Stimulated activated CD4-positive, alpha-beta T cell treated with anti-CD3 and anti-CD28 coated beads, Interleukin-15, amount 100 ng/mL, for 48 hours (primary cell): ENCODE data around the gene DHRS2.
"Not testable (repeated sequence)": the region's sequence is repeated elsewhere in the genome, so short reads cannot be mapped to it uniquely, and the experiment has no call there.

Source experiments
- DNase-seq, 2 donors: peaks; one replicate each; pipeline ENCODE4 v3.0.0-alpha.2; 2020; ENCODE audit warnings: low read depth in 2 of 2

DHRS2 gene

GRCh38 chr14:23636317-23637211, at the start of gene DHRS2:
Gene DHRS2 (plus strand): TSS chr14:23636364. CDS start chr14:23638865, 2,501 bp downstream.
- DNase-seq: no peak

- DNase-seq: peak; percentile 69 to 80
Observed at GRCh38 chr14:23588884-23589598, 47.1 kb upstream of the DHRS2 start.

GRCh38 chr14:23589606-23590005, 46.6 kb upstream of the DHRS2 start:
- no peak for DNase-seq

GRCh38 chr14:23590198-23590597, 46.0 kb upstream of the DHRS2 start:
- DNase-seq: no peak

GRCh38 chr14:23594191-23594590, 42.0 kb upstream of the DHRS2 start:
- DNase-seq: not testable (repeated sequence)

GRCh38 chr14:23600322-23600707, 35.8 kb upstream of the DHRS2 start:
- DNase-seq: no peak

- DNase-seq: no peak
Observed at GRCh38 chr14:23600806-23601205, 35.4 kb upstream of the DHRS2 start.

GRCh38 chr14:23601424-23601823, 34.7 kb upstream of the DHRS2 start:
- no peak for DNase-seq

- DNase-seq: no peak
Observed at GRCh38 chr14:23601845-23602180, 34.4 kb upstream of the DHRS2 start.

GRCh38 chr14:23602181-23603095, 33.7 kb upstream of the DHRS2 start:
- DNase-seq: no peak

- DNase-seq: no peak
Observed at GRCh38 chr14:23603103-23603502, 33.1 kb upstream of the DHRS2 start.

GRCh38 chr14:23604148-23604547, 32.0 kb upstream of the DHRS2 start:
- no peak for DNase-seq

- no peak for DNase-seq
Observed at GRCh38 chr14:23604675-23605170, 31.4 kb upstream of the DHRS2 start.

GRCh38 chr14:23605931-23606585, 30.1 kb upstream of the DHRS2 start:
- no peak for DNase-seq

GRCh38 chr14:23608454-23608853, 27.7 kb upstream of the DHRS2 start:
- DNase-seq: no peak

GRCh38 chr14:23609001-23609400, 27.2 kb upstream of the DHRS2 start:
- DNase-seq: no peak

GRCh38 chr14:23609411-23610089, 26.6 kb upstream of the DHRS2 start:
- DNase-seq: not testable (repeated sequence)

- DNase-seq: no peak
Observed at GRCh38 chr14:23610090-23610814, 25.9 kb upstream of the DHRS2 start.

GRCh38 chr14:23610815-23611289, 25.3 kb upstream of the DHRS2 start:
- no peak for DNase-seq

GRCh38 chr14:23612354-23612732, 23.8 kb upstream of the DHRS2 start:
- DNase-seq: no peak
